Measurements from ENCODE around the gene JUND.

The JUND gene

DNA sequence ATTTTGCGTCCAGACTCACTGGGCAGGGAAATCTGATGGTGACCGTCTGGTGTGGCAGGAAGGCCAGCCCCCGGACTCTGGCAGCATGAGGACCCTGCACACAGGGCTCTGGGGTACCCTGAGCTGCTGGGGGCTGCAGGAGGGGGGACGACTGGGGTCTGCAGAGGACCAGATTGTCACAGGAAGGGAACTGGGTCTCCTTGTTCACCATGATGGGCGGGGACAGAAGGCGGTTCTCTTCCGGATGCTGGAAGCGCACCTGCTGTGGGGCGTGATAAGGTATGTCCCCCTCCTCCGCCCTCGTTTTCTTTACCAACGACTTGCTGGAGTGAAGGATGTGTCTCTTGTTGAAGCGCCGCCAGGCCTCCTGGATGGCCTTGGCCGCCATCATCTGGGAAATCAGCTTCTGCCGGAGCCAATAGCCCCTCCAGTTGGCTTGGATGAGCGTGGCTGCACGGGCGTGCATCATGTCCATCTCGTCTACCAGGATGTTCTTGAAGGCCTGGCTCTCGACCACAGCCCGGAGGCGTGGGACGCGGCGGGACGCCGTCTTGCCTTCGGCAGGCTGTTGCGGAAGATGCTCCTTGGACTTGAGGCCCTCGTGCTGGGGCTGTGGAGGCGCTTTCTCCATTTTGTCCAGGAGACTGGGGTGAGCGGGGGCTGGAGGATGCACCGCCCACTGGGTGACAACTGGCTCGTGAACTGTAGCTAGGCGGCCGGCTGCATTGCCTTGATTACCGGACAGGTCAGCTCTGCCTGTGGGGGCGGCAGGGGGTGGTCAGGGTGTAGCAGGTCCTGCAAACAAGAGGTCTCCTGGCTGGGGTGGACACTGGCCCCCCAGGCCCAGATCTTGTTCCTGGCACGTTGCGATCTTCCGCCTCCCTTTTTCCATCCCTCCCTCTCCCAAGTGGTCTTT, 14.4 kb downstream of the JUND start:
- no peak for DNase-seq

DNA sequence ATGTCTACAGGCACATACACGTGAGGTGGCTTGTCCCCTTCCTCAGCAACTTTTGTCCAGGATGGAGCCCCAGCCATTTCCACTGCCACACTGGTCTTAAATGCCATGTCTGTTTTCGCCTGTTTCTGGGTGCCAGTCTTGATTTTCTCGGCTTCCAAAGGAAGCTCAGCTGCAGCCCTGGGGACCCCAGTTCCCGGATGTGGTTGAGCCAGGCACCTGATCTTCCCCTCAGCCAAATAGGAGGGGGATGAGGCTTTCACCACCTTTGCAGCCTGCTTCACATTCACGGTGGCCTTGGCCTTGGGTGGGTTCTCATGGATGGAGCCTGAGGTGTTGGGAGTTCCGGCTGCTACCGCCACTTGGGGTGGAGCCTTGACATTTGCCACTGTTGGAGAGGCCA, 15.8 kb downstream of the JUND start:
- no peak for DNase-seq

DNA sequence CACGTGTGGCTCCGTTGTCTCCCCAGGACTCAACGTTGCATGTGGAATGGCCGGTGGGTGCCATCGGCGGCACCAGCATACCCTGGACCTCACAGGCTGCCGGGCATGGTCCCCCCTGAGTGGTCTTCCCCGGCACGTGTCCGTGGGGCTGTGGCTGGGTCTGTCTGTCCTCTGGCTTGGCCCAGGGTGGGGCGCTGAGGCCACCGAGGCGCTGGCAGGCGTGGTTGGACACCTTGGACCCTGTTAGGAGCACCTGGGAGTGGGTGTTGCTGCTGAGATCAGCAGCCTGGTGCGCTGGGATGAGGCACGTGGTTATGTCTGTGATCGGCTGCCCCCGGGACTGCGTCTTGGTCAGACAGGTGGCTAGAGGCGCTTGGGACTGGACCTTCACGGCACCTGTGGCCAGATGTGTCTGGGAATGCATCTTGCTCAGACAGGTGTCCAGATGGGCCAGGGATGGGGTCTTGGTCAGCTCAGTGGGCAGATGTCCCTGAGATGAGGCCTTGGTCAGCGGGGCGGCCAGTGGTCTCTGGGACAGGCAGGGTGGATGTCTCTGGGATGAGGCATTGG, 16.4 kb downstream of the JUND start:
- no peak for DNase-seq

DNA sequence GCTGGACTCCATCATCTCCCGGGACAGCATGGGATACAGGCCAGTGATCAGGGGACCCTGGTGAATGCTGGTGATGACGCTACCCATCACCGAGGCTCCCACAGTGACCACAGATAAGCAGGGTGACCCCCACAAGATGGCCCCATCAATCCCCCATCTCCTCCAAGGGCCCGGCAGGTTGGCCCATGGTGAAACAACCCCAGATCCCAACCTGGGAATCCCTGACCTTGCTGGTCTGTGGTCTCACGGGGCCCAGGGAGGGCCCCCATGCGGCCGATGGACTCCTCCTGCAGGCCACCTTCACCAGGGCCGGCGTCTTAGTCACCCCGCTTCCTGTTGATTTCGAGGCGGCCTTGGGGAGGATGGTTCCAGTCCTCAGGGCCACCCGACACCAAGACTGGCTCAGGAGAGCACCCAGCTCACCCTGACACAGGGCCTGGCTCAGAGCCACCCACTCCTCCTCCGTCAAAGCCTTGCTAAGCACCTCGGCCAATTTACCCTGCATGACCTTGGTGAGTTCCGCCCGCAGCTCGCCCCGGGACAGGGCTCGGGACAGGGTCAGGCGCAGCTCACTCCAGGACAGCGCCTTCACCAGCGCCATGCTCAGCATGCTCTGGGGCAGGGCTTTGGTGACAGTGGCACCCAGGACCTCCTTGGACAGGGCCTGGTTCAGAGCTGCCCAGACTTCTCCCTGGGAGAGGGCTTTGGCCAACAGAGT, 17.1 kb downstream of the JUND start:
- no peak for DNase-seq

DNA sequence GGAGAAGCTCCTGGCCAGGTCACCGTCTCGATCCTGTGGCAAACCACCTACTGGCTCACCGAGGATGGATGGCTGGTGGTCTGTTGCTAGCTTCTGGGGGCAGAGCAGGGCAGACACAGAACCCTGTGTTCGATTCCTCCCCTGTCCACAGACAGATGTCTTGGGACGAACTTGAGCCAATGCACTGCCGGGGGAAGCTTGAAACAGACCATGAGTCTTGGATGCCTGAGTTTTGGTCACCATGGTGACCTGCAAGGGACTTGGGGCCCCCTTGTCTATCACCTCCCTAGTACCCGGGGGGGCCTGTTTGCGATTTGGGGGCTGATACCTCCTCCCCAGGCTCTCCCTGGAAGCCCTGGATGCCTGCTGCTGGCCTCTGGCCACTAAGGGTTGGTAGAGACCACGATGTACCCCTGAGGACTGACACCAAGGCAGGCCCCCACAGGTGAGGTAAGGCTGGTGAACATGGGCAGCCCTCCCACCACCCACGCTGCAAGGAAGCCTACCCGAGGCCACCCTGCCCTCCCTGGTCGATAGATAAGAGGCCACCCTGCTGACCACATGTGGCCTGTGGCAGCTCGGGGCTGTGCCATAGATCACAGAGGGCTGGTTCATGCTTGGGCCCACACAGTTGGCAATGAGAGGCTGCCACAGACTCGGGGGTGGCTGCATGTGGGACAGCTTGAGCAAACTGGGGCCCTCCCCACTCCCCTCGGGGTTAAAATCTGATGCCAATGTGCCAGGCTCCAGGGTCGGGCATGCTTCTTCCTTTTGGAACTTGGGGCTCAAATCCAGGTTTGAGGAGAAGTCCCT, 17.9 kb downstream of the JUND start:
- DNase-seq: no peak

DNA sequence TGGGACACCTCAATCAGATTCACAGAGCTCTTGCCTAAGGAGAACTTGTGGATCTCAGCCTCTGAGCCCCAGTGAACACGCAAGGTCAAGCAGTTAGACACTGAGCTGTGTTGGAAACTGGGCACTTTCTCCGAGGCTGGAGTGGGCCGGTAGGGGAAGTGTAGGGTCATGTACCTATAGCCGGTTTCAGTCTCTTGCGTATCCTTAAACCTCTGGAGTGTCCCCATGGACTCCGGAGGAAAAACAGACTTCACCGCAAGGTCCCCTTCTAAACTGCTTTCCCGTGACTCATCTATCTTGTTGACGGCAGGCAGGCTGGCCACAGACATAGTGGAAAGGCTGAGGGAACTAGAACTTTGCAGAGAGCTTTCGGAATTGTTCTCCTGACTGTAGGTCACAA, 18.5 kb downstream of the JUND start:
- DNase-seq: no peak

DNA sequence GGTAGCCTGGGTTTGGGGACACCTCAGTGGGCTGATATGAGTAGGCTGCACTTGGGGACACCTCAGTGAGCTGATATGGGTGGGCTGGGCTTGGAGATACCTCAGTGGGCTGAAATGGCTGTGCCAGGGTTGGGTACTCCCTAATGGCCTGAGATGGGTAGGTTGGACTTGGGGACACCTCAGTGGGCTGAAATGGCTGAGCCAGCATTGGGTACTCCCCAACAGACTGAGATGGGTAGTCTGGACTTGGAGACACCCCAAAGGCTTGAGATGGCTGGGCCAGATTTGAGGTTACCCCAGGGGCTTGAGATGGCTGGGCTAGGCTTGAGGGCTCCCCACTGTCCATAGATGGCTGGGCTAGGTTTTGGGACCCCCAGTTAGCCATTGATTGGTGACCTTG, 19.3 kb downstream of the JUND start:
- no peak for DNase-seq

DNA sequence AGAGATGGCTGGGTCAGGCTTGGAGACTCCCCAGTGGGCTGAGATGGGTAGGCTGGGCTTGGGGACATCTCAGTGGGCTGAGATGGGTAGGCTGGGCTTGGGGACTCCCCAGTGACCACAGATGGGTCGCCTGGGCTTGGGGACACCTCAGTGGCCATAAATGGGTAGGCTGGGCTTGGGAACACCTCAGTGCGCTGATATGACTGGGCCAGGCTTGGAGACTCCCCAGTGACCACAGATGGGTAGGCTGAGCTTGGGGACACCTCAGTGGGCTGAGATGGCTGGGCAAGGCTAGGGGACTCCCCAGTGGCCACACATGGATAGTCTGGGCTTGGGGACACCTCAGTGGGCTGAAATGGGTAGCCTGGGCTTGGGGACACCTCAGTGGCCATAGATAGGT, 19.9 kb downstream of the JUND start:
- DNase-seq: no peak

DNA sequence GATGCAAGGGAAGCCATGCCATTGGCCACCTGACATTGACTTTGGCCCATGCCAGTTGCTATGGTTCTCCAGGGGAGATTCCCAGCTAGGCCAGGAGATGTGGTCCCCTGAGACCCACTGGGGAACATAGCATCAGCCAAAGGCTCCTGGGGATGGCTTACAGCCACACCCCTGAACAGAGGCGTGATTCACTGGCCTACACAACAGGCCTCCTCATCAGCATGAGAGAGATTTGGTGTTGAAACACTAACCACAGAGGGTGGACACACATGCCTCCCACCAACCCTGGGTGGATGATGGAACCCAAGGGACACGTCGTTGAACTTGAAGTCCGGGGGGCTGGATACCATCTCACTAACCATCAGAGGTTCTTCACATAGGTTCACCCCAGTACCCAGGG, 21.5 kb downstream of the JUND start:
- DNase-seq: no peak

DNA sequence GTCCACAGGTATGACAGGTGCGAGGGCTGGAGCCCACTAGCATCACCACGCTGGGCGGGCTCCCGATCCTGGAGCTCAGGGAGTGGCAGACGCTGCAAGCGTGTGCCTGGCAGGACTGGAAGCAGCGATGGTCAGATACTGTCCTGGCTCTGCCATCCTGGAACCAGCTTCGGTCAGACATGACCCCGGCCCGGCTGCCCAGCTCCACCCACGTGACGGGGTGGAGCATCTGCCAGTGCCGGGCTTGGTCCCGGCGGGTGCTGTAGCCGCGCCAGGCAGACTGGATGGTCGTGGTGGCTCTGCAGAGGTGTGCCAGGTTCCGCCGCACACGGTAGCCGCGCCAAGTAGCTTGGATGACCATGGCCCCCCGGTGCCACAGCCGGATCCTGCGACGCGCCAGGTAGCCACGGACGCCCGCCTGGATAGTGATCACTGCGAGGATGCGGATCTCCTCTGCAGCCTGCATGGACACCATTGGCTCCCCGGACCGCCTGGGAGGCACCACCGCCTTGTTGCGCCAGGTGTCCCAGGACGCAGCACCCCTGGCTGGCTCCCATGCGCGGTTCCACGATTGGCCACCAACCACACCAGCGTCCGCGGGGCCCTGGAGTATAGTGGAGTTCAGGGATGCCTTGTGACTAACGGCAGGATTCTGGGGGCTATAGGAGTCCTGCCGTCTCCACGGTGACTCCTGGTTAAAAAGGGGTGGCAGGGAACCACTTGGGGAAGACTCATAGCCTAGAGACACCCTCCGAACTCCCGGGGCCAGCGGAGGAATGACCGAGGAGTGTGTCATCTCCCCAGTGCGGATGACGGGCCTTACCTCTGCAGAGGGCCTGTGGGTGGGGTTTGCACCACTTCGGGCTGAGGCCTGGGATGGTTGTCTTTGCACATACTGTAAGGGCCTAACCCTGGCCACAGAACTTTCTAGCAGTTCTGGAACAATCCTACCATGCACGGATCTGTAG, 23.6 kb downstream of the JUND start:
- DNase-seq: no peak

DNA sequence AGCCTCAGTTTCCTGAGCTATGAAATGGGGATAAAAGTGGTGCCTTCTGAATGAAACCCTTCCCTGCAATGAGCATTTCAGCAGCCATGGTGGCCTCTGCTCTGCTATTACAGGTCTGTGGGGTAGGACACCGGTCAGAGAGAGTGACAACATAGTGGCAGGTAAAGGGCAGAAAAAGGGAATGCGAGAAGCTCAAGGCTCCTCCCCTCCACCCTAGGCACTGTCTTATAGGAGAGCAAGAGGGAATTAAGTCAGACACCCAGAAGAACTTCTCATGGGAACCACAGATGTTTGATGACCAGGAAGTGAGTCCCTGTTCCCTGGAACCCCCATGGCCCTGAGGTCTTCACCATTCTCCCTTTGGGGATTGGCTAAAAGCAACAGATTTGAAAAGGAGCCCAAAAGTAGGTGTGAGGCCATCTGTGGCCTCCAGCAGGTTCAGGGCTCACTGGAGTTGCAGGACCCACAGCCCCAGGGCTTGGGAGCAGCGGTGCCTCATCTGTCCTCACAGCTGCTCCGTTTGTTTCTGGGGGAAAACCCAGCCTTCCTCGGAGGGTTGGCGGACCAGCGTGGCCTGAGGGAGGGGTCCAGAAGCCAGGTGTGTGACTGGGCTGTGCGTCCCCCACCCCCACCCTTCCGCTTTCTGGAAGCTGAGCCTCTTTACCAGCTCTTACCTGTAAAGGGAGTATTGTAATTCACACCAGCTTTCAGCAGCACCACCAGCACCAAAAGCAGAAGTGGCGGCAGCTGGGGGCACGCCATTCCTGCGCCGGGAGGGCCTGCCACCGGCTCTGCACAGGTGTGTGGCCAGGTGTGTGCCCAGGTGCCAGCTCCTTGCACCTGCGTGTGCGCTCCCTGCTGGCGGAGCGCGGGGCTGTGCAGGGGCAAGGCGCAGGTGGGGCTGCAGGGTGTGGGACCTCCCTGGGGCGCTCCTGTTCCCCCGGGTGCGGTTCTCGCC, 26.6 kb downstream of the JUND start:
- DNase-seq: no peak

DNA sequence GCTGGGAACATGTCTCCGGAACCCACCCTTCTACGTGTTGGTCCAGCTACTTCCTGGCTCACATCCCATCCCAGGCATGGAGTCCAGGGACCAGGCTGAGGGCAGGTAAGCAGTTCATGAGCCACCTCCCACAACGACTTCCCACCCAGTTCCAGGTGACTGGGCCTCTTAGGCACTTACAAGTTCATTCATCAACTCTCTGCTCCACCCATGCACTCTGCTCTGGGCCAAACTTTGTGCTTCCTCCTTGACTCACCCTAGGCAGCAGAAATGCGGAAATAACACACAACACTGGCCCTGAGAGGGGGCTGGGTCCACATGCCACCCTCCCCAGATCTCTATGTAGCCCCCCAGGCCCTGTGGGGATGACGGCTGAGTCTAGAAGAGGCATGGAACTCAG, 27.7 kb downstream of the JUND start:
- DNase-seq: no peak

DNA sequence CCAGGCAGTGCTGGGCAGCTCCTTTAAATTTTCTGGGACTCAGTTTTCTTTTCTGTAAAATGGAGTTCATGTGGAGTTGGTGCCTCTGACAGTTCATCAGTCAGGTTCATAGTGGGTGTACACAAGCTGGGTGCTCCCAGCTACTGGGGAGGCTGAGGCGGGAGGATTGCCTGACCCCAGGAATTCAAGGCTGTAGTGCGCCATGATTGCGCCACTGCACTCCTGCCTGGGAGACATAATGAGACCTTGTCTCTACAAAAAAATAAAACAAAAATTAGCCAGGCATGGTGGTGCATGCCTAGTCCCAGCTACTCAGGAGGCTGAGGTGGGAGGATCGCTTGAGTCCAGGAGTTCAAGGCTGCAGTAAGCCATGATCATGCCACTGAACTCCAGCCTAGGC, 28.3 kb downstream of the JUND start:
- DNase-seq: no peak

DNA sequence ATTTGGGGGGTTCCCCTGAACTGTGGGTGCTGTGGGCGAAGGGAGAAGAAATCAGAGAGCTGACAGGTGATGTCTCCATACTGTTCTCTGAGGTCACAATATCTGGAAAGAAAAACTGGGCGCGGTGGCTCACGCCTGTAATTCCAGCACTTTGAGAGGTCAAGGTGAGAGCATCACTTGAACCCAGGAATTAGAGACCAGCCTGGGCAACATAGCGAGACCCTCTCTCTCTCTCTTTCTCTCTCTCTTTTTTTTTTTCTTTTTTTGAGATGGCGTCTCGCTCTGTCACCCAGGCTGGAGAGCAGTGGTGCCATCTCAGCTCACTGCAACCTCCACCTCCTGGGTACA, 29.1 kb downstream of the JUND start:
- no peak for DNase-seq

DNA sequence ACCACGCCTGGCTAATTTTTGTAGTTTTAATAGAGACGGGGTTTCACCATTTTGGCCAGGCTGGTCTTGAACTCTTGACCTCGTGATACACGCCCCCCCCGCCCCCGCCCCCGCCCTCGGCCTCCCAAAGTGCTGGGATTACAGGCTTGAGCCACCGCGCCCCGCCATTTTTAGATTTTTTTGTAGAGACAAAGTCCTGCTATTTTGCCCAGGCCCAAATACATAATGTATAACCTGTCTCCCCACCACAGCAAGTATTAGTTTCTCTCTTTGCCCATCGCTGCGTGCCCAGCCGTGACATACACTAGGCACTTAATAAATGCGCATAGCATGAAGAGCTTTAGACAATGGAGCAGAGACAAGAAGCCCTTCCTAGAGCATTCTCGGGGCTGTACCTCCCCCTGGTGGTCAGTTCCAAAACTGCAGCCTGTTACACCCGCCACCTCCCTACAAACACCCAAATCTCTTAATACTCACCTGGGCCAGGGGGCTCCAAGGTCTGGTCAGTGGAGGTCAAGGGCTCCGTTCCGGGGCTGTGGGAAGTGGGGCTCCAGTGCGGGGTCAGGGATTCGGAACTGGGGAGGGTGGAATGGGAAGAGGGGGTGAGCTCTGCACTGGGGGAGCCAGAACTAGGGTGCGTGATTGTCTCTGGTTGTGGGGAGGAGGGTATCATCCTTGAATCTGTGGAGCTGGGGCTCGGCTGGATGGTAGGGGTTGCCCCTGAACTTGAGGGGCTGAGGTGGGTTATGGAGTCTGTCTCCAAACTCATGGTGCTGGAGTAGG, 29.6 kb downstream of the JUND start:
- peak; percentile 74 for DNase-seq

DNA sequence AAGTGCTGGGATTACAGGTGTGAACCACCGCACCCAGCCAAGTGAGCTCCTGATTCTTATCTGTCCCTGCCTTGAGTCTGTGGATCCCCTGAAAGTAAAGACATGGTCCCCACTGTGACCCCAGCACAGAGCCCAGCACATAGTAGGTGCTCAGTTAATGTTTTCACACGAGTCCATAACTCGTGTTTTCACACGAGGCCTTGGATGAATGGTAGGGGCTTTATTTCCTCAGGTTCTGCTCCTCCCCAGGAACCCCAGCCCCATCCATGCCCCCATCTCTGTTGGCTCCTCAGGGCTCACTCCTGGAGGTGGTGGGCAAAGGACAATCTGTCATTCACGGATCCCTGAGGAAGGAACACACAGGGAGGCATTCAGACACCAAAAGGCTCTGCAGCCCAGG, 31.6 kb downstream of the JUND start:
- DNase-seq: no peak

DNA sequence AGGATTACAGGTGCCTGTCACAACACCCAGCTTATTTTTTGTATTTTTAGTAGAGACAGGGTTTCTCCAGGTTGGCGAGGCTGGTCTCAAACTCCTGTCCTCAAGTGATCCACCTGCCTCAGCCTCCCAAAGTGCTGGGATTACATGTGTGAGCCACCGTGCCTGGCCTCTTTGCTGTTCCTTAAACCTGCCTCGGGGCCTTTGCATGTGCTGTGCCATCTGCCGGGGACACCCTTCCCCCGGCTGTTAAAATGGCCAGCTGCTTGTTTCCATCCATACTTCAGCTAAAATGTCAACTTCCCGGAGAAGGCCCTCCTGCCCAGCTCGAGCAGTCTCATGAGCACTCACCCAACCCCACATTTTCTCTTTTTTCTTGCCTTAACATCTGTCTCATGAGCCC, 36.1 kb downstream of the JUND start:
- DNase-seq: no peak

DNA sequence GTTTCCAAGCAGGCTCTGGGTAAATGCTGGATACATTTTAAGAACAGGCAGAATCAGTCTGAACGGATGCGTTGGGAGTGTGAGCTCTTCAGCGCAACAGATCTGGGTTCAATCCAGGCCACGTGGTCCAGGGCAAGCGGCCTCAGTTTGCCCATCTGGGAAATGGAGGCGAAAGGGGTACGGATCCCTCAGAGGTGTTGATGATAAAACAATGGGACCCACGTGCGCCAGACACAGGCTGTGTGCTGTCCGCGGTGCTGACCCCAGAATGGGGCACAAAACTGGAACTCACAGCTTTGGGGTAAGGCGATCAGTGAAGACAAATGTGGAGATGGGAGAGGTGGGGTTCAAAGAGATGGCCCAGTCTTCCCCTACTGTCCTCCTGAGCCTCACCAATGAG, 42.1 kb downstream of the JUND start:
- no peak for DNase-seq

DNA sequence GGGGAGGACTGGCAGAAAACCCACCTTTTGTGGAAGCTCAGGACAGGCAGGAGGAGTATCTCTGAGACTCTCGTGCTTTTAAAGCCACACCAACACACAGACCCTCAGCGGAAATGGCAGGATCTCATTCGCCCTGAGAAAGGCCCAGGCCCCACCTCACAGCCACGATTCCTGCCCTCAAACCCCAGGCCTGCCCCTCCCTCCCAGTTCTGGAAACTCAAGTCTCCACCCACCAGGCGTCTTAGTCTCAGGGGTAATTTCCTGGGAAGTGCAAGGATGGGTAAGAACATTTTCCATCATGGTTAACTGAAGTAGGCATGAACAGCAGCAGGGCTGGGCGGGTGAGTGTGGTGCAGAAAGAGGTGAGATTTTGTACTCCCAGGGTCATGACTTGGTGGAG, 47.2 kb downstream of the JUND start:
- DNase-seq: no peak

DNA sequence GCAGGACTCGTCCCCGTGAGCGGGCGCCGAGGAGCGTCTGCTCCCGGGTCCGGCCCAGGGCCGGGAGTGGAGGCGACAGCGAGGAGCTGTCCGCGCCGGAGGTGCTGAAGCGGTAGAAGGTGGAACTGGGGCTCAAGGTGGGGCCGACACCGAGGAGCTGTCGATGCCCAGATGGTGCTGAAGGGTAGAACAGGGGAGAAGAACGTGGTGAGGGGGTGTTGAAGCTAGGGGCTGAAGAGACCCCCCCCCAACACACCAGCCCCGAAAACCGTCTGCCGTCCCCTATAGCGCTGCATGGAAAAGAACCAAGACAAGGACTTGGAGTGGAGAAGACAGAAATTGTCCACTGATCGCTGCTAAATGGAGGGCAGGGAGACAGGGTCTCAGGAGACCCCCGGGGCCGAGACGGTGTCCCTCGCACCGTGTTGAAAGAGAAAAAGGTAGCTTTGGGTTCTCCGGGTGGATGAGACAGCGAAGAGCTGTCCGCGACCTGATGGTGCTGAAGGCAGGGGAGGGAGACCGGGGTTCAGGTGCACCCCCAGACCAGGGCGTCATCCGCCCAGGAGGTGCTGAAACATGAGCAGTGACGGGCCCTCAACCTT, 48.1 kb downstream of the JUND start:
- no peak for DNase-seq

All from left hindlimb (tissue), 1 donor.